Naive B cell (primary cell): ENCODE results near the gene INPP5D. TPM values are rescaled to one million over a fixed set of nuclear protein-coding genes. Genes with fewer than 3 reads are reported as not detected.

Source experiments
- ATAC-seq, 2 donors: fragments of 150-1000 bp; cut with Tn5 transposase; 2 replicates each; pipeline ENCODE4 v1.10.0; 2021; ENCODE audit warnings: low read depth in 2 of 2, mild to moderate bottlenecking in 2 of 2, moderate library complexity in 2 of 2
- DNase-seq: peaks from one replicate; pipeline ENCODE4 v3.0.0; 2022
- H3K27ac Mint-ChIP-seq, 6 donors: one replicate each; pipeline ENCODE4 v1.8.0; 2020 to 2022; ENCODE audit warnings: mild to moderate bottlenecking in 6 of 6, mixed read lengths in 6 of 6, moderate library complexity in 5 of 6, inconsistent platforms in 2 of 6
- H3K27me3 Mint-ChIP-seq, 3 donors: one replicate each; pipeline ENCODE4 v1.8.0; 2021 to 2022; ENCODE audit warnings: mixed read lengths in 3 of 3, mild to moderate bottlenecking in 1 of 3
- H3K36me3 Mint-ChIP-seq, 2 donors: one replicate each; pipeline ENCODE4 v1.8.0; 2020 to 2022; ENCODE audit warnings: mixed read lengths in 2 of 2, inconsistent platforms in 1 of 2, mild to moderate bottlenecking in 1 of 2
- H3K4me1 Mint-ChIP-seq, 3 donors: one replicate each; pipeline ENCODE4 v1.8.0; 2020 to 2022; ENCODE audit warnings: mixed read lengths in 3 of 3, inconsistent platforms in 1 of 3, mild to moderate bottlenecking in 1 of 3, moderate library complexity in 1 of 3
- H3K4me3 Mint-ChIP-seq, 8 donors: one replicate each; pipeline ENCODE4 v1.8.0; 2020 to 2022; ENCODE audit warnings: mild to moderate bottlenecking in 8 of 8, mixed read lengths in 8 of 8, moderate library complexity in 8 of 8, inconsistent platforms in 2 of 8
- H3K9me3 Mint-ChIP-seq, 7 donors: one replicate each; pipeline ENCODE4 v1.8.0; 2020 to 2022; ENCODE audit warnings: mixed read lengths in 7 of 7, mild to moderate bottlenecking in 5 of 7, inconsistent platforms in 2 of 7, moderate library complexity in 1 of 7
- polyA plus RNA-seq, 6 donors: library from polyadenylated mRNA; unstranded; fragments of 300-500 nt; fragmentation: Illumina TruSeq; gene quantifications; one replicate each; pipeline ENCODE4 v1.2.3, GENCODE V29; 2021; ENCODE audit warnings: low read depth in 6 of 6

Gene INPP5D
- polyA plus RNA-seq, 6 donors from 2014 or later = 56.8 to 230 (median 102) TPM

DNA sequence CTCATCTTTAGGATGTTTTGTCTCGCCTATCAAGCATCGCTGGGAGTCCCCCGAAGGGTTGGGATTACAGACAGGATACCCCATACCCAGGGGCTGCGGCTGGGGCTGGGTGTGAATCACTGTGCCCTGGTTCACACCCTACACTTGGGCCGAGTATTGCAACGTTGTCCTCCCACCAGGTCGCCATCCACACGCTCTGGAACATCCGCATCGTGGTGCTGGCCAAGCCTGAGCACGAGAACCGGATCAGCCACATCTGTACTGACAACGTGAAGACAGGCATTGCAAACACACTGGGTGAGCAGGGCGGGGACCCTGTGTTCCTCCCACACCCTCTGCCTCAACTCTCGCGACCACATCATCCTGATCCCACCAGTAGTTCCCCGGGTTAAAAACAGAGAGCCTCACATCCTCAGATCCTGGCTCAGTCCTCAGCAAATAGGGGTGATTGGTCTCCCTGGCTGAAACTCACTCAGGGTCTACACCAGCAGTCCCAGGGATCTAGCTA, 104.0 kb downstream of the INPP5D start:
- H3K36me3 Mint-ChIP-seq = peaks cover 3 to 13% of the 10 kb centered on the region in 2 donors

GRCh38 chr2:233164967-233165366, 104.8 kb downstream of the INPP5D start:
- H3K4me1 Mint-ChIP-seq = peaks cover 0 to 4% (median 2%) of the 10 kb centered on the region in 3 donors
- ATAC-seq (no peak), DNase-seq (no peak)
- H3K27ac Mint-ChIP-seq = no peak overlapping the region
- peaks cover 5 to 16% of the 10 kb centered on the region in 2 donors for H3K36me3 Mint-ChIP-seq
- H3K9me3 Mint-ChIP-seq = no peaks in the 10 kb centered on the region
- H3K27me3 Mint-ChIP-seq = no peaks in the 10 kb centered on the region
- no peak overlapping the region for H3K4me3 Mint-ChIP-seq

More for the DNA sequence above, 104.0 kb downstream of the INPP5D start:
- H3K27me3 Mint-ChIP-seq = no peaks in the 10 kb centered on the region
- no peak for DNase-seq
- ATAC-seq = no peak
- peaks cover 0 to 3% (median 2%) of the 10 kb centered on the region in 3 donors for H3K4me1 Mint-ChIP-seq
- H3K27ac Mint-ChIP-seq = no peak overlapping the region
- H3K9me3 Mint-ChIP-seq = no peaks in the 10 kb centered on the region
- no peak overlapping the region for H3K4me3 Mint-ChIP-seq

DNA sequence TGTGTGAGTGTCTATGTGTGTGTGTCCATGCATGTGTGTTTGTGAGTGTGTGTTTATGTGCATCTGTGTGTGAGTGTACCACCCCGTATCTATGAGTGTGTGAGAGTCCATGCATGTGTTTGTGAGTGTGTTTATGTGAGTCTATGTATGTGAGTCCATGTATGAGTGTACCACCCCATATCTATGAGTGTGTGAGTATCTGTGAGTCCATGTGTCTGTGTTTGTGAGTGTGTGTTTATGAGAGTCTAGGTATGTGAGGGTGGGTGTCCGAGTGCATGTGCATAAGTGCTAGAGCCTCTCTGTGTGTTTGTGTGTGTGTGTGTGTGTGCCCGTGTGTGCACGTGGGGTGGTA, 105.4 kb downstream of the INPP5D start:
- Mint-ChIP-seq H3K4me1 (peaks cover 0 to 4% (median 2%) of the 10 kb centered on the region in 3 donors), H3K36me3 (peaks cover 5 to 16% of the 10 kb centered on the region in 2 donors), H3K9me3 (no peaks in the 10 kb centered on the region), H3K27me3 (no peaks in the 10 kb centered on the region), H3K27ac (no peak overlapping the region), H3K4me3 (no peak overlapping the region)
- no peak for DNase-seq
- ATAC-seq = no peak

DNA sequence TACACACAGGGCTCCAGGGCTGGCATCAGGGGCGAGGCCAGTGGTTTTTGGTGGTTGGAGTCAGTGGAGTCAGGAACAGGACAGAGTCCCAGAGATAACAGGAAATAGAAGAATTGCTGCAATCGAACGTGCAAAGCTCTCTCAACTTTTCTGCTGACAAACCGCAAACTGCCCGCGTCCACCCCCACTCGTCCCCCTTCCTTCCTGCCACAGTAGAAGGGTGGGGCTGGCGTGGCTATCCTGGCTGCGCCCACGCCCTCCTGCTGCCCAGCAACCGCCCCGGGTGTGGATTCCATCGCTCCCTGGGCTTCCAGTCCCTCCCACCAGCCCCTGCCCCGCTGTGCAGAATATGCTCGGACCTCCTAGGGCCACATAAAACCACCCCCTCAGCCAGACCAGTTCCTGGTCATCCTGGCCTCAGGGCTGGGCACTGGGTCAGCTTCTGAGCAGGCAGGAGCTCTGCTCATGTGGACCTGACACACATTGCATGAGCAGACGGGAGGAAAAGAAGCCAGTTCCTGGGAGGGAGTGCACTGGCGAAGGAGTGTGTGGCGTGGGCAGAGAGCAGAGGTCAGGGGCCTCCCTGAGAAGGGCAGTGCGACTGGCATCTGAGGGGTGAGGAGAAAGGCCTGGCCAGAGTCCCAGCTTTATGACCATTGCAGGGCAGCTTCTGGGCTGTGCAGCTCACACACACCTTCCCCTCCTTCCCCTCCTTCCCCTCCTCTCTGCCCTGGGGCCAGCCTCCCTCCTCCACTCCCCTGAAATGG, 105.9 kb downstream of the INPP5D start:
- no peak for ATAC-seq
- no peaks in the 10 kb centered on the region for H3K9me3 Mint-ChIP-seq
- H3K4me3 Mint-ChIP-seq = peak overlapping the region in 1 of 8 donors; percentile 11
- no peak for DNase-seq
- H3K4me1 Mint-ChIP-seq = peaks cover 0 to 4% (median 2%) of the 10 kb centered on the region in 3 donors
- no peaks in the 10 kb centered on the region for H3K27me3 Mint-ChIP-seq
- H3K36me3 Mint-ChIP-seq = peaks cover 7 to 19% of the 10 kb centered on the region in 2 donors
- H3K27ac Mint-ChIP-seq = peak overlapping the region in 2 of 6 donors; percentile 72 to 76

DNA sequence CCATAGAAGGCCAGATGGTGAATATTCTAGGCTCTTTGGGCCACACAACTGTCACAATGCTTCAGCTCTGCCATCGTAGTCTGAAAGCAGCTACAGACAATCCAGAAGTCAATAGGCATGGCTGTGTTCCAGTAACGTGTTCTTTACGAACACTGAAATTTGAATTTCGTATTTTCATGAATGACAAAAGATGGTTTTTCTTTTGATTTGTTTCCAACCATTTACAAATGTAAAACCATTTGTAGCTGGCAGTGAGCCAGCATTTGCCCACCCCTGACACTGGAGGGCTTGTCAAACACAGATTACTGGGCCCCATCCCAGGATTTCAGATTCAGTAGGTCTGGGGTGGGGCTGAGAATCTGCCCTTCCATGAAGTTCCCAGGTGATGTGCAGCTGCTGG, 108.3 kb downstream of the INPP5D start:
- no peaks in the 10 kb centered on the region for H3K9me3 Mint-ChIP-seq

GRCh38 chr2:233168919-233169318, 108.8 kb downstream of the INPP5D start:
- H3K27ac Mint-ChIP-seq = peak overlapping the region in 2 of 6 donors; percentile 11 to 27
- H3K27me3 Mint-ChIP-seq = no peaks in the 10 kb centered on the region
- no peaks in the 10 kb centered on the region for H3K9me3 Mint-ChIP-seq
- H3K4me3 Mint-ChIP-seq = peak overlapping the region in 1 of 8 donors; percentile 2
- H3K4me1 Mint-ChIP-seq = peaks cover 6 to 10% (median 10%) of the 10 kb centered on the region in 3 donors
- H3K36me3 Mint-ChIP-seq = peaks cover 22 to 27% of the 10 kb centered on the region in 2 donors
- DNase-seq (no peak), ATAC-seq (no peak)

More for the DNA sequence above, 108.3 kb downstream of the INPP5D start:
- Mint-ChIP-seq H3K36me3 (peaks cover 22 to 27% of the 10 kb centered on the region in 2 donors), H3K4me1 (peaks cover 6 to 10% (median 10%) of the 10 kb centered on the region in 3 donors), H3K4me3 (no peak overlapping the region), H3K27me3 (no peaks in the 10 kb centered on the region), H3K27ac (peak overlapping the region in 2 of 6 donors; percentile 11 to 72)
- ATAC-seq = no peak
- DNase-seq = no peak

- ATAC-seq (no peak), DNase-seq (no peak)
- Mint-ChIP-seq H3K27ac (peak overlapping the region in 2 of 6 donors; percentile 63 to 96), H3K4me3 (peak overlapping the region in 1 of 8 donors; percentile 15), H3K4me1 (peaks cover 6 to 21% (median 17%) of the 10 kb centered on the region in 3 donors), H3K27me3 (no peaks in the 10 kb centered on the region), H3K36me3 (peaks cover 22 to 37% of the 10 kb centered on the region in 2 donors), H3K9me3 (peaks cover 0 to 2% (median 0%) of the 10 kb centered on the region in 7 donors)
Measured at GRCh38 chr2:233171344-233171743, 111.2 kb downstream of the INPP5D start.

GRCh38 chr2:233173115-233173514, 113.0 kb downstream of the INPP5D start:
- peak overlapping the region in 1 of 6 donors; percentile 67 for H3K27ac Mint-ChIP-seq
- DNase-seq (no peak), ATAC-seq (no peak)
- H3K36me3 Mint-ChIP-seq = peaks cover 27 to 45% of the 10 kb centered on the region in 2 donors
- H3K4me3 Mint-ChIP-seq = no peak overlapping the region
- H3K9me3 Mint-ChIP-seq = peaks cover 0 to 2% (median 0%) of the 10 kb centered on the region in 7 donors
- no peaks in the 10 kb centered on the region for H3K27me3 Mint-ChIP-seq
- H3K4me1 Mint-ChIP-seq = peaks cover 6 to 22% (median 21%) of the 10 kb centered on the region in 3 donors

DNA sequence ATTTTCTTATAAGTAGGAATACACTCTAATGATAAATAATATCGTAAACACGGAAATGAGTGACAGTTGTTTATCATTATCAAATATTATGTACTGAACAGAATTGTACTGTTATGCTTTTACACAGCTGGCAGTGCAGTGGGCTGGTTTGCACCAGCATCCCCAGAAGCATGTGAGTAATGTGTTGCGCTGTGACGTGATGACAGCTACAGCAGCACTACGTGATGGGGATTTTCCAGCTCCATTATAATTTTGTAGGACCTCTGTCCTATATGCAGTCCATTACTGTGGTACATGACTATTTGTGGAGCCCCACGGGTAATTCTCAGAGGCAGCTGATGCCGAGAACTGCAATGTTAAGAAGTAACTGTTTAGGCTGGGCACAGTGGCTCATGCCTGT, 114.0 kb downstream of the INPP5D start:
- ATAC-seq (no peak), DNase-seq (no peak)
- peaks cover 8 to 25% (median 24%) of the 10 kb centered on the region in 3 donors for H3K4me1 Mint-ChIP-seq
- no peak overlapping the region for H3K4me3 Mint-ChIP-seq
- peaks cover 0 to 2% (median 0%) of the 10 kb centered on the region in 7 donors for H3K9me3 Mint-ChIP-seq
- H3K27ac Mint-ChIP-seq = no peak overlapping the region
- H3K27me3 Mint-ChIP-seq = no peaks in the 10 kb centered on the region
- H3K36me3 Mint-ChIP-seq = peaks cover 29 to 47% of the 10 kb centered on the region in 2 donors

DNA sequence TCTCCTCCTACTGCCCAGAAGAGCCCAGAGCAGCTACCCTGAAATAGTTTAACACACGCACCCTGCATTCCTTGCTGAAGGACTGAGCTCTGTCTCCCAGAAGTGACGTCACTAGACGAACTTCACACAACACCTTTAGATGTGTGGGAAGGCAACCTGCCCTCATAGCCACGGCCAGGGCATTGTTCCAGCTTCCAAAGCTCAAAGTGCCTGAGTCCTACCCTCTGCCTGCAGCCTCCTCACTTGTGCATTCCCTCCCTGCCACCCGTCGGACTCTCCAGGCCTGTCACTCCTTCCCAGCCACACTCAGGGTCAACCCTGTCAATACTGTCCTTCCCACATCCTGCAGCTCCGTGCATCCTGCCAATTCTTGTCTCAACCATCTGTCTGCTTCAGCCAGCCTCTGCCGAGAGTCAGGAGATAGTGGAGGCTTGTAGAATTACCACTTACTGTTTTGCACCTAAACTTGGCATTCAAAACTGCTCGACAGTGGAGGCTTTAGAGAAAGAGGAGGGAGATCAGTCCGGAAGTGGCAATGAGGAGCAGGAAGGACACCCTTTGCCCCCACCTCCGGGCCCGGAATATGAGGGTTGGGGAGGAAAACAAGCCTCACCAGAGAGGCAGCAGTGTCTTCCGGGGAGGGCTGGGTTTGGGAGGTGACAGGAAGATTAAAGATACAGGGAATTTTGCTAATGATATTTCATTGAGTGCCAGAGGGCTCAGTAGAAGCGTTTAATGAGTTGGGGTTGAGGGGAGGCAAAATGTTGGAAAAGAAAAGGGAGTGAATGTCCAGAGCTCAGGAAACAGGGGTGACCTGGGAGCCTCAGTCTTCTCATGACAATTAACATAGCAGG, 119.1 kb downstream of the INPP5D start:
- ATAC-seq (no peak), DNase-seq (no peak)
- H3K27me3 Mint-ChIP-seq = no peaks in the 10 kb centered on the region
- H3K4me1 Mint-ChIP-seq = peaks cover 24 to 40% (median 31%) of the 10 kb centered on the region in 3 donors
- H3K27ac Mint-ChIP-seq = peak overlapping the region in 5 of 6 donors; percentile 52 to 92 (median 89)
- H3K9me3 Mint-ChIP-seq = peaks cover 0 to 2% (median 0%) of the 10 kb centered on the region in 7 donors
- peaks cover 29 to 60% of the 10 kb centered on the region in 2 donors for H3K36me3 Mint-ChIP-seq
- H3K4me3 Mint-ChIP-seq = no peak overlapping the region

DNA sequence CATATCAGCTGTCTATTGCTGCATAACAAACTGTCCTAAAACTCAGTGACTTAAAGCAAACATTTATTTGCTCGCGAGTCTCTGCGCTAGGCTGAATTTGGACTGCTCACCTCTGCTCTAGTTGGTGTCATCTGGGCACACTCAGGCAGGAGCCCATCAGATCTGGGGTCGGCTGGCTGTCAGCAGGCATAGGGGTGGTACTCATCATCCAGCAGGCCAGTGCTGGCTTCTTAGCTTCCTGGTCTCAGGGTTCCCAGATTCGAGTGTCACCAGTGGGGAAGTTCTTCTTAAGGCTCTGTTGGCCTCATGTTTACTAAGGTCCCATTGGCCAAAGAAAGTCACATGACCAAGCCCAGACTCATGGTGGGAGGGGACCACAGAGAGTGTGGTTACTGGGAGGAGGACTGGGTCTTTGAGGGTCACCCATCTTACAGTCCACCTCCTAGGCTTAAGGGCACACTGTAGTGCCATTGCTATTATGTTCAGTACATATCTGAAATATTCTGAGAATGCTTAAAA, 119.8 kb downstream of the INPP5D start:
- DNase-seq (no peak), ATAC-seq (peak in 1 of 2 donors; percentile 57)
- H3K4me3 Mint-ChIP-seq = no peak overlapping the region
- peaks cover 29 to 60% of the 10 kb centered on the region in 2 donors for H3K36me3 Mint-ChIP-seq
- peaks cover 0 to 2% (median 0%) of the 10 kb centered on the region in 7 donors for H3K9me3 Mint-ChIP-seq
- H3K27ac Mint-ChIP-seq = peak overlapping the region in 5 of 6 donors; percentile 42 to 95 (median 89)
- H3K4me1 Mint-ChIP-seq = peaks cover 31 to 40% (median 35%) of the 10 kb centered on the region in 3 donors
- no peaks in the 10 kb centered on the region for H3K27me3 Mint-ChIP-seq

GRCh38 chr2:233183869-233184418, 123.8 kb downstream of the INPP5D start:
- DNase-seq (no peak), ATAC-seq (no peak)
- Mint-ChIP-seq H3K27me3 (no peaks in the 10 kb centered on the region), H3K4me3 (no peak overlapping the region), H3K36me3 (peaks cover 35 to 45% of the 10 kb centered on the region in 2 donors), H3K27ac (peak overlapping the region in 4 of 6 donors; percentile 41 to 74 (median 57)), H3K9me3 (peaks cover 0 to 1% (median 0%) of the 10 kb centered on the region in 7 donors), H3K4me1 (peaks cover 35 to 43% (median 37%) of the 10 kb centered on the region in 3 donors)
